ENCODE measurements around the gene ATP9B. TPM values are rescaled to one million over a fixed set of nuclear protein-coding genes. Genes with fewer than 3 reads are reported as not detected.
A peak's percentile ranks its signal among the peaks of the same experiment; 100 is the strongest.

The ATP9B gene
- total RNA-seq, 1 donor from 2014 or later: 27.3 TPM

DNA sequence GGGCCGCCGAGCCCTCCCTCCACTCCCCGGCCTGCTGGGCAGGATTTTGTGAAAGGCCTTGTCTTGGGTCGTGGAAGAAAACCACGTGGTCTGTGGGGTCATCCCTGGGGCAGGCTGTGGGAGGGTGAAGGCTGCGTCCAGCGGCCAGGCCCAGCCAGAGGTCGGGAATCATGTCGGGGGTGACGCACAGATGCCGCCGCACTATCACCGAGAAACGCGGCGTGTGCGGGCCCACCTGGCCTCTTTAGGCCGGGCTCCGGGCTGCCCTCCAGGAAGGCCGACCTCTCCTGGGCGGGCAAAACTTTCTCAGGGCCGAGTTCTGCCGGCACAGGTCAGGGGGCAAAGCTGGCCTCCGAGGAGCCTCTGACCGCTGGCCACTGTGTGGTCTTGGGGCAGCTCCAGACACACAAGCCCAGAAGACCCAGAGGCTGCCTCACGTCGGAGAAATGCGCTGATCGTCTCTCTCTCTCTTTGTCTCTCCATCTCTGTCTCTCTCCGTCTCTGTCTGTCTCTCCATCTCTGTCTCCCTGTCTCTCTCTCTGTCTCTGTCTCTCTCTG is 354.9 kb downstream of the ATP9B start:
- H3K9me3 Mint-ChIP-seq (ENCODE audit: unreplicated experiment): no peaks in the 10 kb centered on the region
- H3K36me3 Mint-ChIP-seq (ENCODE audit: unreplicated experiment): peaks cover 2% of the 10 kb centered on the region
- no peak for DNase-seq (ENCODE audit: extremely low spot score, unreplicated experiment)
- TF ChIP-seq, protein P1, sequence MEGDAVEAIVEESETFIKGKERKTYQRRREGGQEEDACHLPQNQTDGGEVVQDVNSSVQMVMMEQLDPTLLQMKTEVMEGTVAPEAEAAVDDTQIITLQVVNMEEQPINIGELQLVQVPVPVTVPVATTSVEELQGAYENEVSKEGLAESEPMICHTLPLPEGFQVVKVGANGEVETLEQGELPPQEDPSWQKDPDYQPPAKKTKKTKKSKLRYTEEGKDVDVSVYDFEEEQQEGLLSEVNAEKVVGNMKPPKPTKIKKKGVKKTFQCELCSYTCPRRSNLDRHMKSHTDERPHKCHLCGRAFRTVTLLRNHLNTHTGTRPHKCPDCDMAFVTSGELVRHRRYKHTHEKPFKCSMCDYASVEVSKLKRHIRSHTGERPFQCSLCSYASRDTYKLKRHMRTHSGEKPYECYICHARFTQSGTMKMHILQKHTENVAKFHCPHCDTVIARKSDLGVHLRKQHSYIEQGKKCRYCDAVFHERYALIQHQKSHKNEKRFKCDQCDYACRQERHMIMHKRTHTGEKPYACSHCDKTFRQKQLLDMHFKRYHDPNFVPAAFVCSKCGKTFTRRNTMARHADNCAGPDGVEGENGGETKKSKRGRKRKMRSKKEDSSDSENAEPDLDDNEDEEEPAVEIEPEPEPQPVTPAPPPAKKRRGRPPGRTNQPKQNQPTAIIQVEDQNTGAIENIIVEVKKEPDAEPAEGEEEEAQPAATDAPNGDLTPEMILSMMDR (IDR thresholded peaks at IDR 0.05): no peak
- peaks cover 27% of the 10 kb centered on the region for H3K4me1 Mint-ChIP-seq (ENCODE audit: unreplicated experiment)
- peaks cover 3% of the 10 kb centered on the region for H3K27me3 Mint-ChIP-seq (ENCODE audit: unreplicated experiment)
- H3K4me3 Mint-ChIP-seq (ENCODE audit: unreplicated experiment): no peak overlapping the region
- H3K27ac Mint-ChIP-seq (ENCODE audit: unreplicated experiment): no peak overlapping the region

DNA sequence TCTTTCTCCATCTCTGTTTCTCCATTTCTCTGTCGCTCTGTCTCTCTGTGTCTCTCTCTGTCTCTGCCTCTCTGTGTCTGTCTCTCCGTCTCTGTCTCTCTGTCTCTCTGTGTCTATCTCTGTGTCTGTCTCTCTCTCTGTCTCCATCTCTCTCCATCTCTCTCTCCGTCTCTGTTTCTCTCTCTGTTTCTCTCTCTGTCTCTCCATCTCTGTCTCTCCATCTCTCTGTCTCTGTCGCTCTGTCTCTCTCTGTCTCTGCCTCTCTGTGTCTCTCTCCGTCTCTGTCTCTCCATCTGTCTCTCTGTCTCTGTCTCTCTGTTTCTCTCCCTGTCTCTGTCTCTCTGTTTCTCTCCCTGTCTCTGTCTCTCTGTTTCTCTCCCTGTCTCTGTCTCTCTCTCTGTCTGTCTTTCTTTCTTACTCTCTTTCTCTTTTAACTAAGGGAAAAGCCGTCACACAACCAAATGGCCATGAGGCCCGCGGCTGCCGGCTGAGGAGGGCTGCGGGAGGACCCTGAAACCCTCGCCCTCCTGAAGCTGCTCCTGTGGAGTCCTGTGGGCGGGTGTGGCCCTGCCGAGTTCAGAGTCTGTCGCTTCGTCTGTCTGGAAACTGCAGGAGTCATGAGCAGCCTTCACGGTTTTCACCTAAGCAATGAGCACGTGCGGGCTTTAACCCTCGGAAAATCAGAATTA is 355.8 kb downstream of the ATP9B start:
- H3K9me3 Mint-ChIP-seq (ENCODE audit: unreplicated experiment): no peaks in the 10 kb centered on the region
- H3K27ac Mint-ChIP-seq (ENCODE audit: unreplicated experiment): peak overlapping the region; percentile 70
- H3K4me1 Mint-ChIP-seq (ENCODE audit: unreplicated experiment): peaks cover 27% of the 10 kb centered on the region
- H3K36me3 Mint-ChIP-seq (ENCODE audit: unreplicated experiment): no peaks in the 10 kb centered on the region
- H3K4me3 Mint-ChIP-seq (ENCODE audit: unreplicated experiment): no peak overlapping the region
- no peak for DNase-seq (ENCODE audit: extremely low spot score, unreplicated experiment)
- H3K27me3 Mint-ChIP-seq (ENCODE audit: unreplicated experiment): peaks cover 3% of the 10 kb centered on the region
- TF ChIP-seq, protein P1 (IDR thresholded peaks at IDR 0.05): no peak

DNA sequence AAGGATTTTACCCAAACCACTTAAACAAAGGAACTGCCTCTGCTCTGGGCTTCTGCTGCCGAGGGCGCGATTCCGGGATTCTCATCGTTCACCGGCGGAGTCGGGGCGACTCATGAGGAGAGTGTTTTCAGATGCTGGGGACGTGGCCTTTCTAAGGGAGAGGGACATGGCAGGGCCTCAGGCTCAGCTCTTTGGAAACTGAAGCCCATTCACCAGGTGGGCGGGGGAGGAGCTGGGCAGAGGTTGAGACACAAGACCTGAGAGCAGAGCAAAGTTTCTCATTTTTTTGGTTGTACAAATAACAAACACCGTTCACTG is 356.3 kb downstream of the ATP9B start:
- Mint-ChIP-seq H3K4me1 (ENCODE audit: unreplicated experiment) (peaks cover 27% of the 10 kb centered on the region), H3K4me3 (ENCODE audit: unreplicated experiment) (no peak overlapping the region), H3K27ac (ENCODE audit: unreplicated experiment) (no peak overlapping the region), H3K36me3 (ENCODE audit: unreplicated experiment) (no peaks in the 10 kb centered on the region), H3K27me3 (ENCODE audit: unreplicated experiment) (peaks cover 3% of the 10 kb centered on the region), H3K9me3 (ENCODE audit: unreplicated experiment) (no peaks in the 10 kb centered on the region)
- TF ChIP-seq, protein P1 (IDR thresholded peaks at IDR 0.05): no peak
- DNase-seq (ENCODE audit: extremely low spot score, unreplicated experiment): no peak

DNA sequence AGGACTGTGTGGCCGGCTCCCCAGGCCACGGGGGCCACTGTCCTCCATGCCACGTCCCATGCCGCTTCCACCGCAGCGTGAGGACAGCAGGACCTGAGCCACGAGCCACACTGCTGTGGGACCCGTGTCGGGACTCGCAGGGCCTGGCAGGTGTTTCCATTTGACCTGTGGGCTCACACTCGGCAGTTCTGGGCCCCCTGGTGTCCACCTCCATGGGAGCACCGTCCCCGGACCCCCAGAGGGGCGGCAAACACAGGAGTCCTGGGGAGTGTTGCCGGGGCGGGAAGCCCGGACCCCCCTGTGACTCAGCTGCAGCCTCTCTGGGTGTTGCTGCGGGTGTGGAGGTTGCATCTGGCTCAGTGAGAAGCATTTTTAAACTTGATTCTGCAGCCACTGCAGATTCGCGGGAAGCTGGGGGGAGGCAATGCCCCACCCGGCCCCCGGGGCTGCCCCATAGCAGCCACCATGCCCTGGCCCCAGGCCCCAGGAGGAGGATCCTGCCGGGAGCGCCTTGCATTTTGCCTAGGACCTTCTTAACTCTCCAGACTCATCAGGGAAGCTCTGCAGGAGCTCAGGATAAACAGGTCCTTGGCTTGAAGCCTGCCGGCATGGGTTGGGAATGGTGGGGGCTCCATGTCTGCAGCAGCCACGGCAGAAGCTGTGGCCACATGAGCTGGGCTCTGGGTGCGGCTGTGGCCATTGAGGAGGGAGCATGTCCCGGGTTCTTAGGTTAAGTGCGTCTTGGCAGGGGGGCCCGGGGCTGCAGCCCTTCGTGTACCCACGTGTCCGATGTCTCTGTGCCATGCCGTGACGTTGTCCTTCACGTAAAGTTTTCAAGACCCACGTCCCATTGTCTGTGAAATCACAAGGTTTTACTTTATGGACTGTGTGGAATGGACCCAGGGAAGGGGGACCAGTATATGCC is 357.4 kb downstream of the ATP9B start:
- Mint-ChIP-seq H3K36me3 (ENCODE audit: unreplicated experiment) (no peaks in the 10 kb centered on the region), H3K9me3 (ENCODE audit: unreplicated experiment) (no peaks in the 10 kb centered on the region), H3K4me3 (ENCODE audit: unreplicated experiment) (no peak overlapping the region), H3K4me1 (ENCODE audit: unreplicated experiment) (peaks cover 24% of the 10 kb centered on the region), H3K27ac (ENCODE audit: unreplicated experiment) (no peak overlapping the region), H3K27me3 (ENCODE audit: unreplicated experiment) (peaks cover 3% of the 10 kb centered on the region)
- TF ChIP-seq, protein P1 (IDR thresholded peaks at IDR 0.05): no peak
- DNase-seq (ENCODE audit: extremely low spot score, unreplicated experiment): no peak
